Measurements from ENCODE around the gene SCYGR5. TPM values are rescaled to one million over a fixed set of nuclear protein-coding genes. Genes with fewer than 3 reads are reported as not detected.

SCYGR5 gene
- total RNA-seq, 4 donors from 2014 or later: not detected

GRCh38 chr2:227706859-227707258 lies 40.3 kb downstream of the SCYGR5 start:
- intact Hi-C loops (cut with DNase I; ENCODE audit: low total_unique reads): no loop called here
- no peak for TF ChIP-seq POLR2A (IDR thresholded peaks at IDR 0.05)
- TF ChIP-seq, protein P1, sequence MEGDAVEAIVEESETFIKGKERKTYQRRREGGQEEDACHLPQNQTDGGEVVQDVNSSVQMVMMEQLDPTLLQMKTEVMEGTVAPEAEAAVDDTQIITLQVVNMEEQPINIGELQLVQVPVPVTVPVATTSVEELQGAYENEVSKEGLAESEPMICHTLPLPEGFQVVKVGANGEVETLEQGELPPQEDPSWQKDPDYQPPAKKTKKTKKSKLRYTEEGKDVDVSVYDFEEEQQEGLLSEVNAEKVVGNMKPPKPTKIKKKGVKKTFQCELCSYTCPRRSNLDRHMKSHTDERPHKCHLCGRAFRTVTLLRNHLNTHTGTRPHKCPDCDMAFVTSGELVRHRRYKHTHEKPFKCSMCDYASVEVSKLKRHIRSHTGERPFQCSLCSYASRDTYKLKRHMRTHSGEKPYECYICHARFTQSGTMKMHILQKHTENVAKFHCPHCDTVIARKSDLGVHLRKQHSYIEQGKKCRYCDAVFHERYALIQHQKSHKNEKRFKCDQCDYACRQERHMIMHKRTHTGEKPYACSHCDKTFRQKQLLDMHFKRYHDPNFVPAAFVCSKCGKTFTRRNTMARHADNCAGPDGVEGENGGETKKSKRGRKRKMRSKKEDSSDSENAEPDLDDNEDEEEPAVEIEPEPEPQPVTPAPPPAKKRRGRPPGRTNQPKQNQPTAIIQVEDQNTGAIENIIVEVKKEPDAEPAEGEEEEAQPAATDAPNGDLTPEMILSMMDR (IDR thresholded peaks at IDR 0.05): no peak
- WGBS, 2 donors: 85 to 86% methylated on average over 4 of the region's 4 CpGs
- no peak overlapping the region for H3K4me3 ChIP-seq (ENCODE audit: low read depth, poor library complexity, severe bottlenecking)
- DNase-seq (ENCODE audit: low spot score in 2 of 2): no peak

- no peak overlapping the region for H3K4me3 ChIP-seq (ENCODE audit: low read depth, poor library complexity, severe bottlenecking)
- WGBS, 2 donors: 79 to 81% methylated on average over 6 of the region's 6 CpGs
- intact Hi-C loops (cut with DNase I; ENCODE audit: low total_unique reads): no loop called here
- TF ChIP-seq, protein P1 (IDR thresholded peaks at IDR 0.05): no peak
- TF ChIP-seq POLR2A (IDR thresholded peaks at IDR 0.05): no peak
- DNase-seq (ENCODE audit: low spot score in 2 of 2): no peak
Observed at GRCh38 chr2:227707390-227707789, 40.8 kb downstream of the SCYGR5 start.

DNA sequence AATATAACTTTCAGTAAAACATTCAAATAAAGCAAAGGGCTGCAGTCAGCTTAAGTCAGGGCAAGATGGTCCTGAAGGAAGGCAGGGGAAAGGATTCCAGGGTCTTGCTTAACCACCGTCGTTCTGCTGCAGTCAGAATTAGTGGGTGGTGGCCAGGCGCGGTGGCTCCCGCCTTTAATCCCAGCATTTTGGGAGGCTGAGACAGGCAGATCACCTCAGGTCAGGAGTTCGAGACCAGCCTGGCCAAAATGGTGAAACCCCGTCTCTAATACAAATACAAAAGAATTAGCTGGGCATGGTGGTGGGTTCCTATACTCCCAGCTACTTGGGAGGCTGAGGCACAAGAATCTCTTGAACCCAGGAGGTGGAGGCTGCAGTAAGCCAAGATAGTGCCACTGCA lies 44.4 kb downstream of the SCYGR5 start:
- intact Hi-C loops (cut with DNase I; ENCODE audit: low total_unique reads): no loop called here
- TF ChIP-seq, protein P1 (IDR thresholded peaks at IDR 0.05): no peak
- TF ChIP-seq POLR2A (IDR thresholded peaks at IDR 0.05): no peak
- no peak for DNase-seq (ENCODE audit: low spot score in 2 of 2)
- WGBS, 2 donors: 87 to 89% methylated on average over 7 of the region's 7 CpGs
- H3K4me3 ChIP-seq (ENCODE audit: low read depth, poor library complexity, severe bottlenecking): no peak overlapping the region

DNA sequence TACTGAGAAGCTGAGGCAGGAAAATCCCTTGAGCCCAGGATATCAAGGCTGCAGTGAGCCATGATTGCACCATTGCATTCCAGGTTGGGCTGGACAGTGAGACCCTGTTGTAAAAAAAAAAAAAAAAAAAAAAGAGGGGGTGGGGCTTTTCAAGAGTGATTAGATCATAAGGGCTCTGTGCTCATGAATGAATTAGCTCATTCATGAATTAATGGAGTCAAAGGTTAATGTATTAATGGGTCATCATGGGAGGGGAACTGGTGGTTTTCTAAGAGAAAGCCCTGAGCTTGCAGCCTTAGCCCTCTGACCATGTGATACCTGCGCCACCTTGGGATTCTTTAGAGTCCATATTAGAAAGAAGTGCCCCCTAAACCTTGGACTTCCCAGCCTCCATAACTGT lies 46.7 kb downstream of the SCYGR5 start:
- intact Hi-C loops (cut with DNase I; ENCODE audit: low total_unique reads): no loop called here
- 92 to 100% methylated on average over 1 of the region's 1 CpG for WGBS, 2 donors
- no peak for DNase-seq (ENCODE audit: low spot score in 2 of 2)
- no peak for TF ChIP-seq POLR2A (IDR thresholded peaks at IDR 0.05)
- TF ChIP-seq, protein P1 (IDR thresholded peaks at IDR 0.05): no peak
- no peak overlapping the region for H3K4me3 ChIP-seq (ENCODE audit: low read depth, poor library complexity, severe bottlenecking)

DNA sequence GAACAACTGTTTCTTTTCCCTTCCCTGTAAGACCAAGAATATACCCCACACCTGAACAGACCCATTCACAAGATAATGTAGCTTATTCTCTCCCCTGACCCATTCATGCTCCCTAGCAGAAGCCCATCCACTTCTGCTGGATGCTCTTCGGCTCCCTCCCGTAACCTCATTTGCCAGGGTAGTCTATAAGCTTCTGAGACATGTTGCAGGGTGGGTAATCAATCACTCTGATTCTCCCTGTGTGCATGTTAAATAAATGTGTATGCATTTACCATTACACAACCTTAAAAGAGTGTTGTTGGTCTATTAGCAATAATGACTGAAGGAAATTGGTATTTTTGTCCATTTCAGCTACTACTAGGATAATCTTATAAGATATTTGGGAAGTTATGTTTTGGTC lies 49.9 kb downstream of the SCYGR5 start:
- no peak for TF ChIP-seq POLR2A (IDR thresholded peaks at IDR 0.05)
- TF ChIP-seq, protein P1 (IDR thresholded peaks at IDR 0.05): no peak
- intact Hi-C loops (cut with DNase I; ENCODE audit: low total_unique reads): no loop called here
- H3K4me3 ChIP-seq (ENCODE audit: low read depth, poor library complexity, severe bottlenecking): no peak overlapping the region
- no peak for DNase-seq (ENCODE audit: low spot score in 2 of 2)
- 86 to 93% methylated on average over 2 of the region's 2 CpGs for WGBS, 2 donors

Other genes with a start within 250 kb of the SCYGR5 start
- gene AGFG1, start 194.6 kb upstream of the SCYGR5 start, total RNA-seq: 10 to 100 TPM; 44.6 to 65.3 (median 55.7) TPM
- gene SCYGR2, start 67.9 kb upstream of the SCYGR5 start, total RNA-seq: 10 to 100 TPM in 1 of 4 donors, not detected in 3; 12.5 TPM
- gene SCYGR3, start 52.0 kb upstream of the SCYGR5 start, total RNA-seq: 1 to 10 TPM in 1 of 4 donors, not detected in 3; 5.7 TPM
- gene SCYGR4, start 49.3 kb upstream of the SCYGR5 start, total RNA-seq: 1 to 10 TPM in 1 of 4 donors, not detected in 3; 5.1 TPM
- gene SLC19A3, start 51.2 kb downstream of the SCYGR5 start, total RNA-seq: 1 to 10 TPM in 3 of 4 donors, under 1 TPM in 1; 0.47 to 5.6 (median 2.9) TPM
- 10 to 100 TPM in 1 of 4 donors, not detected in 3; 22.9 TPM for gene SCYGR6, start 58.0 kb downstream of the SCYGR5 start, total RNA-seq
- gene SCYGR7, start 61.5 kb downstream of the SCYGR5 start, total RNA-seq: 10 to 100 TPM in 1 of 4 donors, not detected in 3; 18.7 TPM
- gene SCYGR8, start 79.1 kb downstream of the SCYGR5 start, total RNA-seq: 10 to 100 TPM in 1 of 4 donors, not detected in 3; 13.4 TPM
- 1 to 10 TPM in 3 of 4 donors, not detected in 1; 1.2 to 7.4 (median 2.5) TPM for gene CCL20, start 147.0 kb downstream of the SCYGR5 start, total RNA-seq
- gene DAW1, start 204.8 kb downstream of the SCYGR5 start, total RNA-seq: 1 to 10 TPM in 1 of 4 donors, under 1 TPM in 2, not detected in 1; 0.25 to 1.8 (median 0.49) TPM

All from lower leg skin (tissue), 4 donors.